ENCODE measurements around the gene HDDC3. TPM values are rescaled to one million over a fixed set of nuclear protein-coding genes. Genes with fewer than 3 reads are reported as not detected.

HDDC3 gene
- total and polyA plus RNA-seq, 2 experiments from 2014 or later: 9.7 to 11.1 TPM

DNA sequence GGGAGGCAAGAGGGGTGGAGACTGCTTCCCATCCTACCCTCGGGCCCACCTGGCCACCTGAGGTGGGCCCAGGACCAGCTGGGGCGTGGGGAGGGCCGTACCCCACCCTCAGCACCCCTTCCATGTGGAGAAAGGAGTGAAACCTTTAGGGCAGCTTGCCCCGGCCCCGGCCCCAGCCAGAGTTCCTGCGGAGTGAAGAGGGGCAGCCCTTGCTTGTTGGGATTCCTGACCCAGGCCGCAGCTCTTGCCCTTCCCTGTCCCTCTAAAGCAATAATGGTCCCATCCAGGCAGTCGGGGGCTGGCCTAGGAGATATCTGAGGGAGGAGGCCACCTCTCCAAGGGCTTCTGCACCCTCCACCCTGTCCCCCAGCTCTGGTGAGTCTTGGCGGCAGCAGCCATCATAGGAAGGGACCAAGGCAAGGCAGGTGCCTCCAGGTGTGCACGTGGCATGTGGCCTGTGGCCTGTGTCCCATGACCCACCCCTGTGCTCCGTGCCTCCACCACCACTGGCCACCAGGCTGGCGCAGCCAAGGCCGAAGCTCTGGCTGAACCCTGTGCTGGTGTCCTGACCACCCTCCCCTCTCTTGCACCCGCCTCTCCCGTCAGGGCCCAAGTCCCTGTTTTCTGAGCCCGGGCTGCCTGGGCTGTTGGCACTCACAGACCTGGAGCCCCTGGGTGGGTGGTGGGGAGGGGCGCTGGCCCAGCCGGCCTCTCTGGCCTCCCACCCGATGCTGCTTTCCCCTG, 50.2 kb downstream of the HDDC3 start:
- Histone ChIP-seq H3K27me3 (replicated peaks; ENCODE audit: insufficient read depth) (no peaks in the 10 kb centered on the region), H3K36me3 (ENCODE audit: low read depth) (peaks cover 5% of the 10 kb centered on the region; the same call in 1 of the 2 replicates), H3K9me3 (ENCODE audit: low read depth) (no peaks in the 10 kb centered on the region), H3K79me2 (ENCODE audit: insufficient read depth) (no peaks in the 10 kb centered on the region), H3F3A (ENCODE audit: insufficient read depth) (peaks cover 6% of the 10 kb centered on the region; the same call in 1 of the 2 replicates), H3K4me1 (ENCODE audit: insufficient read depth) (peaks cover 4% of the 10 kb centered on the region; the same call in 1 of the 2 replicates), H3K9me2 (ENCODE audit: insufficient read depth) (no peaks in the 10 kb centered on the region), H2AFZ (no peak overlapping the region), H4K20me1 (ENCODE audit: insufficient read depth) (no peaks in the 10 kb centered on the region), H3K4me3 (no peak overlapping the region), H3K4me2 (ENCODE audit: unreplicated experiment) (no peak overlapping the region), H3K9ac (no peak overlapping the region), H3K27ac (no peak overlapping the region)
- TF ChIP-seq EZH2phosphoT487 (IDR thresholded peaks at IDR 0.05; ENCODE audit: insufficient read depth, low read depth): no peak
- TF ChIP-seq EZH2 (IDR thresholded peaks at IDR 0.05; ENCODE audit: insufficient read depth, poor library complexity, severe bottlenecking): no peak
- 86 to 90% methylated on average over 18 to 19 of the region's 19 CpGs for WGBS, 2 experiments (ENCODE audit: low coverage in 1 of 2, low lambda C conversion rate in 2 of 2, missing lambda C conversion rate in 2 of 2)
- in situ Hi-C loops (cut with MboI): loop anchor here (10.0 to 25.0 kb wide), 2 partner anchors 227 to 570 kb away; no protein-coding TSS in a partner anchor
- DNase-seq: no peak

DNA sequence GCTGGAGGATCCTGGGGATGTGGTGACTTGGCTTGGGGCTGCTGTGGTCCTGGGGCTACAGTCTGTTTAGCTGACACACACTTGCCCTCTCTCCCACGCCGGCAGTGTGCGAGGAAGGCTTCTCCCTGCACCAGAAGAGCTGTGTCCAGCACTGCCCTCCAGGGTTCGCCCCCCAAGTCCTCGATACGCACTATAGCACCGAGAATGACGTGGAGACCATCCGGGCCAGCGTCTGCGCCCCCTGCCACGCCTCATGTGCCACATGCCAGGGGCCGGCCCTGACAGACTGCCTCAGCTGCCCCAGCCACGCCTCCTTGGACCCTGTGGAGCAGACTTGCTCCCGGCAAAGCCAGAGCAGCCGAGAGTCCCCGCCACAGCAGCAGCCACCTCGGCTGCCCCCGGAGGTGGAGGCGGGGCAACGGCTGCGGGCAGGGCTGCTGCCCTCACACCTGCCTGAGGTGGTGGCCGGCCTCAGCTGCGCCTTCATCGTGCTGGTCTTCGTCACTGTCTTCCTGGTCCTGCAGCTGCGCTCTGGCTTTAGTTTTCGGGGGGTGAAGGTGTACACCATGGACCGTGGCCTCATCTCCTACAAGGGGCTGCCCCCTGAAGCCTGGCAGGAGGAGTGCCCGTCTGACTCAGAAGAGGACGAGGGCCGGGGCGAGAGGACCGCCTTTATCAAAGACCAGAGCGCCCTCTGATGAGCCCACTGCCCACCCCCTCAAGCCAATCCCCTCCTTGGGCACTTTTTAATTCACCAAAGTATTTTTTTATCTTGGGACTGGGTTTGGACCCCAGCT, 51.0 kb downstream of the HDDC3 start:
- Histone ChIP-seq H3K4me1 (ENCODE audit: insufficient read depth) (peaks cover 4% of the 10 kb centered on the region; the same call in 1 of the 2 replicates), H3K9me2 (ENCODE audit: insufficient read depth) (no peaks in the 10 kb centered on the region), H2AFZ (no peak overlapping the region), H3K9ac (no peak overlapping the region), H4K20me1 (ENCODE audit: insufficient read depth) (no peaks in the 10 kb centered on the region), H3K27ac (no peak overlapping the region), H3K27me3 (replicated peaks; ENCODE audit: insufficient read depth) (no peaks in the 10 kb centered on the region), H3K9me3 (ENCODE audit: low read depth) (no peaks in the 10 kb centered on the region), H3K4me2 (ENCODE audit: unreplicated experiment) (no peak overlapping the region), H3F3A (ENCODE audit: insufficient read depth) (peaks cover 6% of the 10 kb centered on the region; the same call in 1 of the 2 replicates), H3K4me3 (no peak overlapping the region), H3K36me3 (ENCODE audit: low read depth) (peaks cover 5% of the 10 kb centered on the region; the same call in 1 of the 2 replicates), H3K79me2 (ENCODE audit: insufficient read depth) (0 out of 2 replicates have a peak, but pooled peaks cover 3% of the 10 kb centered on the region)
- in situ Hi-C loops (cut with MboI): loop anchor here (10.0 to 25.0 kb wide), 2 partner anchors 227 to 569 kb away; no protein-coding TSS in a partner anchor
- TF ChIP-seq EZH2 (IDR thresholded peaks at IDR 0.05; ENCODE audit: insufficient read depth, poor library complexity, severe bottlenecking) (no peak), EZH2phosphoT487 (IDR thresholded peaks at IDR 0.05; ENCODE audit: insufficient read depth, low read depth) (no peak)
- WGBS, 2 experiments (ENCODE audit: low coverage in 1 of 2, low lambda C conversion rate in 2 of 2, missing lambda C conversion rate in 2 of 2): 88 to 89% methylated on average over 32 to 35 of the region's 35 CpGs
- DNase-seq: no peak

DNA sequence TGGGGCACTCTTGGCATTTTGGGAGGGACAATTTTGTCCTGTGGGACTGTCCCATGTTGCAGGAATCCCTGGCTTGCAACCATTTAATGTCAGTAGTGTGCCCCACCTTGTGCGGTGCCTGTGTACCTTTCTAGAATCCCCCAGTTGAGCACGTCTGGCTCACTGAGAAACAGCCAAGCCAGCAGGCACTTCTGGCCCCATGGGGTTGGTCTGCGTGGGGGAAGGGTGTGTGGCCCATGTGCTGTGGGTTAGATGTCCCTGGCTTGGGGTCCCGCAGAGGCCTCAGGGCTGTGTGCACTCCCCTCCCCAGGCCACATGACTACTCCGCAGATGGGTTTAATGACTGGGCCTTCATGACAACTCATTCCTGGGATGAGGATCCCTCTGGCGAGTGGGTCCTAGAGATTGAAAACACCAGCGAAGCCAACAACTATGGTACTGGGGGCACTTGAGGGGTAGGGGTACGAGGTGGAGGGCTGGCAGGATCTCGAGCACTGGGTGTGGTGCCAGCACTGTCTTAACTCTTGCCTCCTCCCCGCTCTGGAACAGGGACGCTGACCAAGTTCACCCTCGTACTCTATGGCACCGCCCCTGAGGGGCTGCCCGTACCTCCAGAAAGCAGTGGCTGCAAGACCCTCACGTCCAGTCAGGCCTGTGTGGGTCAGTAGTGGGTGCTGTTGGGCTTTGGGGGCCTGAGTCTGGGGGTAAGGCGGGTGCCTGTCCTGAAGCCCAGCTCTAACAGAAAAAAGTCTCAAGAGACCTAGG, 51.8 kb downstream of the HDDC3 start:
- peaks cover 3% of the 10 kb centered on the region; the same call in 1 of the 2 replicates for H3F3A ChIP-seq (ENCODE audit: insufficient read depth)
- no peak overlapping the region for H3K4me3 ChIP-seq
- H3K27me3 ChIP-seq (replicated peaks; ENCODE audit: insufficient read depth): no peaks in the 10 kb centered on the region
- peaks cover 5% of the 10 kb centered on the region; the same call in 1 of the 2 replicates for H3K36me3 ChIP-seq (ENCODE audit: low read depth)
- peaks cover 11% of the 10 kb centered on the region for H3K79me2 ChIP-seq (ENCODE audit: insufficient read depth)
- no peak overlapping the region for H2AFZ ChIP-seq
- no peaks in the 10 kb centered on the region for H3K9me3 ChIP-seq (ENCODE audit: low read depth)
- no peaks in the 10 kb centered on the region for H3K9me2 ChIP-seq (ENCODE audit: insufficient read depth)
- no peak for DNase-seq
- WGBS, 2 experiments (ENCODE audit: low coverage in 1 of 2, low lambda C conversion rate in 2 of 2, missing lambda C conversion rate in 2 of 2): 77 to 79% methylated on average over 15 to 16 of the region's 16 CpGs
- no peak overlapping the region for H3K27ac ChIP-seq
- TF ChIP-seq EZH2 (IDR thresholded peaks at IDR 0.05; ENCODE audit: insufficient read depth, poor library complexity, severe bottlenecking): no peak
- no peak for TF ChIP-seq EZH2phosphoT487 (IDR thresholded peaks at IDR 0.05; ENCODE audit: insufficient read depth, low read depth)
- H3K4me2 ChIP-seq (ENCODE audit: unreplicated experiment): no peak overlapping the region
- peaks cover 4% of the 10 kb centered on the region; the same call in 1 of the 2 replicates for H3K4me1 ChIP-seq (ENCODE audit: insufficient read depth)
- H4K20me1 ChIP-seq (ENCODE audit: insufficient read depth): no peaks in the 10 kb centered on the region
- no peak overlapping the region for H3K9ac ChIP-seq
- in situ Hi-C loops (cut with MboI): loop anchor here (10.0 to 25.0 kb wide), 2 partner anchors 226 to 568 kb away; no protein-coding TSS in a partner anchor

Small RNAs within 50 kb of the gene (small RNA-seq; reads per million reads assigned to genes)
- not detected for gene RF00019 (ENCODE audit: low read depth, low replicate concordance)

Other genes with a start within 250 kb of the HDDC3 start
- gene BLM, start 215.2 kb downstream of the HDDC3 start, total RNA-seq (2014; rRNA removed; shearing (Covaris generic)): 2.1 and 4.8 TPM in 2 replicates
- 1.9 and 2.1 TPM in 2 replicates for gene BLM, start 215.2 kb downstream of the HDDC3 start, polyA plus RNA-seq (2016; fragmentation: Nextera tagmentation; extraction: Ambion mirVana)
- gene FURIN, start 64.0 kb downstream of the HDDC3 start, total RNA-seq (2014; rRNA removed; shearing (Covaris generic)): 48.1 and 50.8 TPM in 2 replicates
- gene FURIN, start 64.0 kb downstream of the HDDC3 start, polyA plus RNA-seq (2016; fragmentation: Nextera tagmentation; extraction: Ambion mirVana): 13.0 and 13.9 TPM in 2 replicates
- 3.5 and 7.5 TPM in 2 replicates for gene FES, start 48.0 kb downstream of the HDDC3 start, total RNA-seq (2014; rRNA removed; shearing (Covaris generic))
- gene FES, start 48.0 kb downstream of the HDDC3 start, polyA plus RNA-seq (2016; fragmentation: Nextera tagmentation; extraction: Ambion mirVana): 3.5 and 3.6 TPM in 2 replicates
- gene MAN2A2, start 29.2 kb downstream of the HDDC3 start, total RNA-seq (2014; rRNA removed; shearing (Covaris generic)): 5.9 and 7.7 TPM in 2 replicates
- 4.3 and 5.1 TPM in 2 replicates for gene MAN2A2, start 29.2 kb downstream of the HDDC3 start, polyA plus RNA-seq (2016; fragmentation: Nextera tagmentation; extraction: Ambion mirVana)
- 58.8 and 75.8 TPM in 2 replicates for gene UNC45A, start 2.7 kb upstream of the HDDC3 start, total RNA-seq (2014; rRNA removed; shearing (Covaris generic))
- 58.6 and 59.7 TPM in 2 replicates for gene UNC45A, start 2.7 kb upstream of the HDDC3 start, polyA plus RNA-seq (2016; fragmentation: Nextera tagmentation; extraction: Ambion mirVana)
- 13.0 and 19.0 TPM in 2 replicates for gene RCCD1, start 22.3 kb upstream of the HDDC3 start, total RNA-seq (2014; rRNA removed; shearing (Covaris generic))
- gene RCCD1, start 22.3 kb upstream of the HDDC3 start, polyA plus RNA-seq (2016; fragmentation: Nextera tagmentation; extraction: Ambion mirVana): 9.8 and 10.2 TPM in 2 replicates
- gene PRC1, start 62.0 kb upstream of the HDDC3 start, total RNA-seq (2014; rRNA removed; shearing (Covaris generic)): 74.5 and 93.5 TPM in 2 replicates
- gene PRC1, start 62.0 kb upstream of the HDDC3 start, polyA plus RNA-seq (2016; fragmentation: Nextera tagmentation; extraction: Ambion mirVana): 64.1 and 68.0 TPM in 2 replicates
- 7.0 and 8.7 TPM in 2 replicates for gene VPS33B, start 90.0 kb upstream of the HDDC3 start, total RNA-seq (2014; rRNA removed; shearing (Covaris generic))
- gene VPS33B, start 90.0 kb upstream of the HDDC3 start, polyA plus RNA-seq (2016; fragmentation: Nextera tagmentation; extraction: Ambion mirVana): 9.1 and 10.2 TPM in 2 replicates
- gene SV2B, start 167.7 kb upstream of the HDDC3 start, total RNA-seq (2014; rRNA removed; shearing (Covaris generic)): not detected in 2 replicates
- gene SV2B, start 167.7 kb upstream of the HDDC3 start, polyA plus RNA-seq (2016; fragmentation: Nextera tagmentation; extraction: Ambion mirVana): not detected in 2 replicates